ENCODE measurements around the gene ADORA3. TPM values are rescaled to one million over a fixed set of nuclear protein-coding genes. Genes with fewer than 3 reads are reported as not detected.

ADORA3 gene
- total RNA-seq, 1 donor from 2014 or later, result not detected

- no peak for DNase-seq (ENCODE audit: low read depth)
- TF ChIP-seq CTCF (IDR thresholded peaks at IDR 0.05; ENCODE audit: insufficient read depth, low read depth, low read length), result no peak
- TF ChIP-seq EZH2 (IDR thresholded peaks at IDR 0.05; ENCODE audit: insufficient read depth, low read length), result no peak
- Mint-ChIP-seq H3K4me1 (ENCODE audit: low read depth, unreplicated experiment) (peaks cover 22% of the 10 kb centered on the region), H3K4me3 (ENCODE audit: unreplicated experiment) (peak overlapping the region; percentile 100), H3K27ac (ENCODE audit: unreplicated experiment) (peak overlapping the region; percentile 99), H3K36me3 (ENCODE audit: low read depth, unreplicated experiment) (no peaks in the 10 kb centered on the region), H3K27me3 (ENCODE audit: low read depth, unreplicated experiment) (no peaks in the 10 kb centered on the region), H3K9me3 (ENCODE audit: unreplicated experiment) (peaks cover 2% of the 10 kb centered on the region)
- peaks cover 96% of the 10 kb centered on the region for H3K79me2 ChIP-seq (ENCODE audit: insufficient read depth, low read length)
- H3K4me2 ChIP-seq (ENCODE audit: low read length), result peak overlapping the region; percentile 88
- H3K4me1 ChIP-seq (ENCODE audit: insufficient read depth, low read length), result peaks cover 13% of the 10 kb centered on the region
- H3K36me3 ChIP-seq (ENCODE audit: insufficient read depth, low read length), result peaks cover 31% of the 10 kb centered on the region
- peaks cover 48% of the 10 kb centered on the region for H4K20me1 ChIP-seq (ENCODE audit: insufficient read depth, low read length)
- H3K9me3 ChIP-seq (ENCODE audit: insufficient read depth, low read depth, low read length), result no peaks in the 10 kb centered on the region
- H3K4me3 ChIP-seq (ENCODE audit: insufficient read depth, low read depth, low read length), result peak overlapping the region; percentile 94
- peak overlapping the region; percentile 96 for H3K27ac ChIP-seq (ENCODE audit: low read depth, low read length)
- H2AFZ ChIP-seq (ENCODE audit: low read depth, low read length), result no peak overlapping the region
- no peak for FAIRE-seq
- H3K27me3 ChIP-seq (ENCODE audit: insufficient read depth, low read length), result no peaks in the 10 kb centered on the region
- peak overlapping the region; percentile 99 for H3K9ac ChIP-seq (ENCODE audit: low read length)
These were observed 53.2 kb downstream of the ADORA3 start for GRCh38 chr1:111450185-111450584.

- Histone ChIP-seq H3K9me3 (ENCODE audit: insufficient read depth, low read depth, low read length) (no peaks in the 10 kb centered on the region), H3K4me3 (ENCODE audit: insufficient read depth, low read depth, low read length) (peak overlapping the region; percentile 94), H3K4me1 (ENCODE audit: insufficient read depth, low read length) (peaks cover 13% of the 10 kb centered on the region), H3K9ac (ENCODE audit: low read length) (peak overlapping the region; percentile 99), H3K4me2 (ENCODE audit: low read length) (peak overlapping the region; percentile 88), H3K27me3 (ENCODE audit: insufficient read depth, low read length) (no peaks in the 10 kb centered on the region), H3K36me3 (ENCODE audit: insufficient read depth, low read length) (peaks cover 36% of the 10 kb centered on the region), H2AFZ (ENCODE audit: low read depth, low read length) (peak overlapping the region; percentile 97), H4K20me1 (ENCODE audit: insufficient read depth, low read length) (peaks cover 45% of the 10 kb centered on the region), H3K79me2 (ENCODE audit: insufficient read depth, low read length) (peaks cover 90% of the 10 kb centered on the region), H3K27ac (ENCODE audit: low read depth, low read length) (peak overlapping the region; percentile 96)
- H3K4me1 Mint-ChIP-seq (ENCODE audit: low read depth, unreplicated experiment), result peaks cover 22% of the 10 kb centered on the region
- H3K9me3 Mint-ChIP-seq (ENCODE audit: unreplicated experiment), result peaks cover 2% of the 10 kb centered on the region
- no peak for TF ChIP-seq EZH2 (IDR thresholded peaks at IDR 0.05; ENCODE audit: insufficient read depth, low read length)
- no peak for TF ChIP-seq CTCF (IDR thresholded peaks at IDR 0.05; ENCODE audit: insufficient read depth, low read depth, low read length)
- peak overlapping the region; percentile 99 for H3K27ac Mint-ChIP-seq (ENCODE audit: unreplicated experiment)
- H3K27me3 Mint-ChIP-seq (ENCODE audit: low read depth, unreplicated experiment), result no peaks in the 10 kb centered on the region
- H3K36me3 Mint-ChIP-seq (ENCODE audit: low read depth, unreplicated experiment), result no peaks in the 10 kb centered on the region
- DNase-seq (ENCODE audit: low read depth) (no peak), FAIRE-seq (no peak)
- H3K4me3 Mint-ChIP-seq (ENCODE audit: unreplicated experiment), result peak overlapping the region; percentile 100
These were observed 53.8 kb downstream of the ADORA3 start for GRCh38 chr1:111449703-111450017.

Other genes with a start within 250 kb of the ADORA3 start
- gene CHIA, start 212.8 kb downstream of the ADORA3 start, total RNA-seq, result not detected in 2 replicates
- 1.2 and 2.3 TPM in 2 replicates for gene OVGP1, start 75.9 kb downstream of the ADORA3 start, total RNA-seq
- gene WDR77, start 54.4 kb downstream of the ADORA3 start, total RNA-seq, result 39.3 and 49.1 TPM in 2 replicates
- gene ATP5PB, start 54.2 kb downstream of the ADORA3 start, total RNA-seq, result 196 and 214 TPM in 2 replicates
- gene C1orf162, start 29.6 kb downstream of the ADORA3 start, total RNA-seq, result 0.75 TPM in 1 of 2 replicates, not detected in the other
- not detected in 2 replicates for gene TMIGD3, start within 50 bp of the ADORA3 start, total RNA-seq
- 63.9 and 66.6 TPM in 2 replicates for gene RAP1A, start 116.2 kb upstream of the ADORA3 start, total RNA-seq
- gene INKA2, start 235.8 kb upstream of the ADORA3 start, total RNA-seq, result 7.3 and 12.6 TPM in 2 replicates

Data from astrocyte (in vitro differentiated cells and primary cell).